ENCODE results near the gene MRFAP1.
"Not testable (repeated sequence)": the region's sequence is repeated elsewhere in the genome, so short reads cannot be mapped to it uniquely, and the experiment has no call there.

MRFAP1 gene

DNA sequence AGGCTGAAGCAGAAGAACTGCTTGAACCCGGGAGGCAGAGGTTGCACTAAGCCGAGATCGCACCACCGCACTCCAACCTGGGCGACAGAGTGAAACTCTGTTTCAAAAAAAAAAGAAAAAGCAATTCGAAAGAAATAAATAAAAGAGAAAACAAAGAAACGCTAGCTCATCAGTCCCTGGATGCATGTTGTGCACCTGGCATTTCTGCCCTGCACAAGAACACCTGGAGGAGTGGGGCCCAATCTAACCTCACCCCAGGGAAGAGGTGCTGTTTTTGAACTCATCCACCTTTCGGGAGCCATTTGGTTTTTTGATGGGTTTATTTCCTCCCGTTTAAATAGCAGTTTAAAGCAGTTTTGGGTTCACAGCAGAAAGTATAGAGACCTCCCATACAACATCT is 5.7 kb upstream of the MRFAP1 start:
- DNase-seq (ENCODE audit: low read depth), result no peak

DNA sequence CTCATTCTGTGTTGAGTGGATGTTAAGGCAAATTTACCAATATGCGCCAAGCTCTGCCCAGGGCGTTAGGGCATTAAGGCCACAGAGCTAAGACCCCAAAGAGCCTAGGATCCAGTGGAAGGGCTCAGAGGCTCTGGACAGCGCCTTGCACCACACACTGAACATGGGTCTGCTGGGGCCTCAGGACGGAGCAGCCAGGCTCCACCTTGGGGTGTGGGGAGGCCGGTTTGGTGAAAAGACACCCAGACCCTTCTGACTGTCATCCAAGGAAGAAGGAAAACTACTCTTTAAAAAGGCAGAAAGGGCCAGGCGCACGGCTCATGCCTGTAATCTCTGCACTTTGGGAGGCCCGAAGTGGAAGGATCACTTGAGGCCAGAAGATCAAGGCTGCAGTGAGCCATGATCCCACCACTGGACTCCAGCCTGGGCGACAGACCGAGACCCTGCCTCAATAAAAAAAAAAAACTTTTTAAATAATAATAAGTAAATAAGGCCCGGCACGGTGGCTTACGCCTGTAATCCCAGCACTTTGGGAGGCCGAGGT is 1.3 kb upstream of the MRFAP1 start:
- DNase-seq (ENCODE audit: low read depth), result no peak

DNA sequence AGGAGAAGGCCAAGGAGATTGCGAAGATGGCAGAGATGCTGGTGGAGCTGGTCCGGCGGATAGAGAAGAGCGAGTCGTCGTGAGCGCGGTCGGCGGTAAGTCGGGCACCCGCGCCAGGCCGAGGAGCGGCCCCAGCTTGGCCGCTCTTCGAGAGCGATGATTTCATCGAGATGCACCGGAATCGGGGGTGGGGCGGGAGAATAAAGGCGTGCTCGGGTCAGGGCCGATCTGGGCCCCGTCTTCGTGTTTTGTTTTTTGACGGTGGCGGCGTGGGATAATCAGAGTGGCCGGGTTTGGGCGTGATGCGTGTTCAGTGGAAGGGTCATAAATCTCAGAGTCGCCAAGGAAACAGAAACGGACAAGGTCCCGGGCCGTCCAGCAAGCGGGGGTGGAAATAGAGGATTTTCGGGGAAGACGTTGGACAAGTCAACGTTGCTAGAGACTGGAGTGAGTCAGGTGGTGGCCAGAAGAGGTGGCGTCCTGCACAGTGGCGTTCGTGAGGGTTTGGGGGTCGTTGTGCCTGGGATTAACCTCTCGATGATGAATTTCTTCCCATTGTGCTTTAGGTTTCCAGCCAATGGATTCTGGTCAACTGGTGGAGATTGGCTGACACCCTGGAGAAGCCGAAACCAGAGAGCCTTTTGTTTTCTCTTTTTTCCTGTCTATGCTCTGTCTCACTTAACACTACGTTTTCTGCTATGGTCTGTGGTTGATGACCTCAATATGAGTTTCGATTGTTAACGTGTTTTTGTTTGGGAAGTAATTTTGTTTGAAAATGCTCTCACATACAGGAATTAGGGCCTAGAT is 882 bp downstream of the MRFAP1 start:
- no peak for DNase-seq (ENCODE audit: low read depth)

DNA sequence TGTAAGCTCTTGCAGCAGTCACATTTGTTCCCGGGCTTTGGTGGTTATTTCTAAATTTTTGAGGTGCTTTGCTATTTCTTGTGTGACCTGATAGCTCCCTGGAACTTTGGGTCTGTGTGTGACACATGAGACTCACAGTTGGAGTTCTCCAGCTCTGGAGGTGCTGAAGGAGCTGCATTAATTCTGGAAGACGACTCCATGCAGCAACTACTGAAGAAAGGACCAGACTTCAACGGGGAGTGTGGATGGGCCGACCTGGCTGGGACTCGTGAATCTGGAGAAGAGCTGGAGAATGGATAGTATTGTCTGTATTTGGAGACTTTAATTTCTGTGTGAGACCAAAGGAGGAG is 1.5 kb downstream of the MRFAP1 start:
- DNase-seq (ENCODE audit: low read depth), result no peak

DNA sequence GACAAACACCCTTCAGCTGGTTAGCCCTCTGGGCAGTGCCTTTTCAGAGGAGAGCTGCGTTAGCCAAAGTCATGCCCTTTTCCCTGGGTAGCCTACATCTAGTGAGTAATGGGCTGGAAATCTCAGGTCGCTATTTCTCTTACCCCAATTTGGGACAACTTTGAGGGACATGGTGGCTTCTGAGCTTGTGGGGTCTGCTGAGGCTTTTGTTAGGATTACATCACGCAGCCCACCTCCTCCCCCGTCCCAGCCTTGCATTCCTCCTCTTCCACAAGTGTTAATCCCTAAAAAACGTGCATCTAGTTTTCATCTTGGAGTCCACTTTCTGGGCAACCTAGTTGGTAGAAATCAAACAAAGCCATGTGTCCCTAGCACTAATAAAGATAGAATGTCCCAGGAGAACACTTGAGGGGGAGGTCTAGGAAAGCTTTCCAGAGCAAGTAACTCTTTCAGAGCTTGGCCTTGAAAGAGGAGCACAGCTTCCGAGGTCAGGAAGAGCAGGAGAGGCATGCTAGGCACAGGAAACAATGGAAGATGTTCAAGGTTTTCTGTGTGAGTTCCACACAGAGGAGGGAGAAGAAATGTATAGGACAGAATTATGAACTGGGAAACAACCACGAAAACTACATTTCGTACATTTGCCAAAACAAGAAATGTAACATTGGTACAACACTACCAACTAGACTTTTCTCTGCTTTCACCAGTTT is 2.8 kb downstream of the MRFAP1 start:
- no peak for DNase-seq (ENCODE audit: low read depth)

DNA sequence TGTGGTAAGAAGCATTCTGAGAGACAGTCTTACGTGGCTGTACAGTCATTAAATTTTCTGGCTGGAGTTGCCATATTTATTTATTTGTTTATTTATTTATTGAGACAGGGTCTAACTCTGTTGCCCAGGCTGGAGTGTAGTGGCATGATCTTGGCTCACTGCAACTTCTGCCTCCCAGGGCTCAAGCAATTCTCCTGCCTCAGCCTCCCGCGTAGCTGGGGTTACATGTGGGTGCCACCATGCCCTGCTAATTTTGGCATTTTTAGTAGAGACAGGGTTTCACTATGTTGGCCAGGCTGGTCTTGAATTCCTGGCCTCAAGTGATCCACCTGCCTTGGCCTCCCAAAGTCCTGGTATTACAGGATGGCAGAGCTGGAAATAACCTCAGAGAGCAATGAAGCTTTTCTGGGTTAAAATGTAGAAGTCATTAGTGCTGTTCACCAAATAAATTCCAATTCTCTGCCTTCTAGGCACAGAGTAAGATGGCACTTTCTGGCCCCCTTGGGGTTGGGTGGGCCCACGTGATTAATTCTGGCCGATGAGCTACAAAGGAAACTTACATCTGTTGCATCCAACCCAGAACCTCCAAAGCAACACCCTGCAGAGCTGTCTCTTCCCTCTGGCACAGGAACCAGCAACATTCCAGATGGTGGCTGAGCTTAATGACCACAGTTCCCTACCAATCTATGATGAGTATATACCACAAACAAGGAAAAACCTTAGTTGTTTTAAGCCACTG is 4.5 kb downstream of the MRFAP1 start:
- no peak for DNase-seq (ENCODE audit: low read depth)

DNA sequence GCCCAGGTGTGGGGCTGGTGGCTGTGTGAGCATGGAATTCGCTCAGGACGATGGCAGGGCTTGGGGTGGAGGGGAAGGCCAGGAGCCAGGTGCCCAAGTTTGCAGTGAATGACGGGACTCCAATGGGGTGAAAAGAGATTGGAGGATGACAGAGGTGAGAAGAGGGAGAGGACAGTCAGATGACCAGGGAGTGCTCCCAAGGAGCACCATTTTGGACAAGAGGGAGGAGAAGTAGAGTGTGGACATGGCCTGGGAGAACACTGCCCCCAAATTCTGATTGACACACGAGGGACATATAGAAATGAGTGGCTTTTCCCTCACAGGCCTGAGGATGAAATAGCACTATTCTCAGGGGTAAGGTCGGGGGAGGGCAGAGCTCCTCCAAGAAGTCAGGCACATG is 6.7 kb downstream of the MRFAP1 start:
- no peak for DNase-seq (ENCODE audit: low read depth)

DNA sequence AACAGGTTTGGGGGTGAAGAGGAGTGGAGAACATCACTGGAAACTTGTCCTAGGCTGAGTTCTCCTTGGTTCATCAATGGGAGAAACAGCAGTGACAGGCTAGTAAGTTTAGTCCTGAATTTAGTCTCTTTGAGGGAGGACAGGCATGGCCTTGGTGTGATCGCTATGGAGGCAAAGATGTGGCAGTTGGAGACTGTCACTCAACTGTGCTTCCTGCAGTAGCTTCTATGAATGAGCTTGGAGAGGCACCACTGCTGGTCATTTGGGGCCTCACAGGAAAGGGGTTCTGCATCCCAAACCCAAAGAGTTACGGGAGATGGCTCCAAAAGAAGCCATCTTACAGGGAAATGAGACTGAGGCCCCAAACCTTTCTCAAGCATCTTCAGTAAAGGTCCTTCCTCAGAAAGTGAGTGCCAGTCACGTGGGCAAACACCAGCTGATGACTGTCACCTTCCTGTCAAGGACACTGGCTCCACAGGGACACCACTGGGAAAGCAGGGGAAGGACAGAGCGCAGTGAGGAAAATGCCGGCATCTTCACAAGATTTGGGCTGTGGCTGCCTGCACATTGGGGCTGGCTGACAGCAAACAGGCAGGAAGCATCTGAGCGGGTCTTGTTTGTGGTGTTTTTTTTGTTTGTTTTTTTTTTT is 7.2 kb downstream of the MRFAP1 start:
- DNase-seq (ENCODE audit: low read depth), result no peak

DNA sequence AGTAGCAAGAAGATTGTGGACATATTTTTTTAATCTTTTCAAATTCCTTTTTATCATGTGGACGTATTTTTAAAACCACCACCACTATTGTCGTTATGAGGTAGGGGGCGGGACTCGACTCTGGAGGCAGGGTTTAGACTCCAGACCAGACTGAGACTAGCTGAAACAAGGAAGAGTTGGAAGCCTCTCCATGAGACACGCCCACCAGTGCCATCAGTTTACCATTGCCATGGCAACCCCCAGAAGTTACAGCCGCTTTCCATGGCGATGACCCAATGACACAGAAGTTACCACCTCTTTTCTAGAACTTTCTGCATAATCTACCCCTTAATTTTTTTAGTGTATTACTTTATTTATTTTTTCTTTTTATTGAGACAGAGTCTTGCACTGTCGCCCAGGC is 8.7 kb downstream of the MRFAP1 start:
- no peak for DNase-seq (ENCODE audit: low read depth)

DNA sequence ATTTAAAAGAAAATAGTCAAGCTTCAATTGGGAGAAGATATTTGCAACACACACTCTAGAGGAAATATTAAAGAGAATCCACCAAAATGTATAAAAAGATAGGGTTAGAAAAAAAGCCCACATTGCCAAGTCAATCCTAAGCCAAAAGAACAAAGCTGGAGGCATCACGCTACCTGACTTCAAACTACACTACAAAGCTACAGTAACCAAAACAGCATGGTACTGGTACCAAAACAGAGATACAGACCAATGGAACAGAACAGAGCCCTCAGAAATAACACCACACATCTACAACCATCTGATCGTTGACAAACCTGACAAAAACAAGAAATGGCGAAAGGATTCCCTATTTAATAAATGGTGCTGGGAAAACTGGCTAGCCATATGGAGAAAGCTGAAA is 13.7 kb downstream of the MRFAP1 start:
- not testable (repeated sequence) for DNase-seq (ENCODE audit: low read depth)

DNA sequence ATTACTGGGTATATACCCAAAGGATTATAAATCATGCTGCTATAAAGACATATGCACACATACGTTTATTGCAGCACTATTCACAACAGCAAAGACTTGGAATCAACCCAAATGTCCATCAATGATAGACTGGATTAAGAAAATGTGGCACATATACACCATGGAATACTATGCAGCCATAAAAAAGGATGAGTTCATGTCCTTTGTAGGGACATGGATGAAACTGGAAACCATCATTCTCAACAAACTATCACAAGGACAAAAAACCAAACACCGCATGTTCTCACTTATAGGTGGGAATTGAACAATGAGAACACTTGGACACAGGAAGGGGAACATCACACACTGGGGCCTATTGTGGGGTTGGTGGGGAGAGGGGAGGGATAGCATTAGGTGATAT is 14.8 kb downstream of the MRFAP1 start:
- DNase-seq (ENCODE audit: low read depth), result not testable (repeated sequence)

DNA sequence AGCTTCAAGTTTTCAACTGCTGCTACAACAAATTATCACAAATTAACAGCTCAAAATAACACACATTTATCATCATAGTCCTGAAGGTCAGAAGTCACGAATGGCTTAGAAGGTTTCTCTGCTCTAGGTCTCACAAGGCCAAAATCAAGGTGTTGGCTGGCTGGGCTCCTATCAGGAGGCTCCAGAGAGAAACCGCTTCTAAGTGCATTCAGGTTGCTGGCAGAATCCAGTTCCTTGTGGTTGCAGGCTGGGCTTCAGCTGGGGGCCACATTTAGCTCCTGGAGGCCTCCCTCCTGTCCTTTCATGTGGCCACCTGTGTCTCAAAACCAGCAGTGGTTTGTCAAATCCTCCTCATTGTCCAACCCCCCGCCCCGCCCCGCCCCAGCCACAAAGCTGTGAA is 15.4 kb downstream of the MRFAP1 start:
- DNase-seq (ENCODE audit: low read depth), result no peak

DNA sequence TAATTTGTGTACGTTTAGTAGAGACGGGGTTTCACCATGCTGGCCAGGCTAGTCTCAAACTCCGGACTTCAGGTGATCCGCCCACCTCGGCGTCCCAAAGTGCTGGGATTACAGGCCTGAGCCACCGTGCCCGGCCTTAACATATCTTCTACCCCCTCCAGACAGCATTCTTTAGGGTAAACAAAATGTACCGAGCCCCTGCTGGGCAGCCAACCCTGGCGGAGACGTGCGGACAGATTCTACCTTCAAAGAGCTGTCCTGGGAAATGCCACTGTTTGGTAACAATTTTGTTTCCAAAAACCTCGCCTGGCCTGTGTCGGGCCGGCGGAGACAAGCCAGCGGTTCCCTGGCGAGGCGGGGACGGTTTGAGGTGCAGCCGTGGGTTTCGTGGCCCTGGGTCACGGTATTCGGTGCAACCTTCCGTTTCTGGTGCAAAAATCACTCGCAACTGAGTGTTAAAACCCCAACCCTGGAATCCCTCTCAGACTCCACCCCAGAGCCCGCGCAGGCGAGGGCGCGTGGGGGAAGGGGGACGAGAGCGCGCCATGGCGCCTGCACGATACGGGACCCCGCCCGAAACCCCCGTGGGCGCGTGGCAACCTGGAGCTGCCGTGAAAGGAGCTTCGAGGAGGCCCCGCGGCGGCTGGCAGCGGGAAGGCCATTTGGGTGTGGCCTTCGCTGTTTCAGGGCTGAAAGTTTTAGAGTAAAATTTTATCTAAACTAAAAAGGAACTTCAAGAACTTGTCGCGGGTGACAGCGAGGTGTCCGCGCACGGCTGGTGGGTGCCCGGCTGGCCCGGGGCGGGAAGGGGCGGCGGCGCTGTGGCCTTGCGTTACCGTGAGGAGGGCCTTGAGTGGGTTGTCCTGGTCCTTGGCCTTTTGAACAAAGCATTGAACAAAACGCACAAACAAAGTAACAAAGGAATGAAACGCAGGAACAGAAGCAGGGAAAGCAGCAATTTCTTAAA is 17.0 kb downstream of the MRFAP1 start:
- no peak for DNase-seq (ENCODE audit: low read depth)

DNA sequence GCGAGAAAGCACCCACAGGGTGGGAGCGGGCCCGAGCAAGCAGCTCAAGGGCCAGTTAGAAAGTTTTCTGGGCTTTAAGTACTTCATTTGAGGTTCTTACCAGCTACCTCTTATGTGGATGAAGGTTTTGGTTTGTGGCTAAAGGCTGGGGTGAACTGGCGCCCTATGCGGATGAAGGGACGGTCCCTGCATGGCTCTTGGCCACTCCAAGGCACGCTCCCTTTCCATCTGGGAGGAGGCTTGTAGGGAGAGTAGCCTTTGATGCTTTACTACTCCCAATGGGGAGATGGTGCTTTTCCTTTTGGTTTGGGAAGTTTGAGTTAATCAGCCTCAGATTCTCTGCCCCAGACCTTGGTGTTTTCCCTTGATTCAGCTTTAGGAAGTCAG is 17.7 kb downstream of the MRFAP1 start:
- DNase-seq (ENCODE audit: low read depth), result no peak

DNA sequence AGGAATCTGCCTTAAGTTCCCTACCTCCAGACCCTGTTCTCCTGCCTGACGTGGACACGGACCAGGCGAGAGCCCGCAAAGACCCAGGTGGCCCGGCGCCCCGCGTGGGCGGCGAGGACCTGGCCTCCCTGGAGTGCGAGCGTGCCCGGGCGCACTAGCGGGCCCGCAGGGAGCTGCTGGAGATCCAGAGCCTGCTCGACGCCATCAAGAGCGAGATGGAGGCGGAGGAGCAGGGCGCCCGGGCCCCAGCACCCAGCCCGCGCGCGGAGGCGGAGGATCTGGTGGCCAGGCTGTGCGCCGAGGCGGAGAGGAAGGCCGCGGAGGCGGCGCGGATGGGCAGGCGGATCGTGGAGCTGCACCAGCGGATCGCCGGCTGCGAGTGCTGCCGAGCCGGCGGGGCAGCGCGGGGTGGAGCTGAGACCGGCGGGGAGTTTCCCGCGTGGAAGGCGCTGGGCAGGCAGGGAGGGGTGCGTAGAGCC is 18.2 kb downstream of the MRFAP1 start:
- DNase-seq (ENCODE audit: low read depth), result no peak

DNA sequence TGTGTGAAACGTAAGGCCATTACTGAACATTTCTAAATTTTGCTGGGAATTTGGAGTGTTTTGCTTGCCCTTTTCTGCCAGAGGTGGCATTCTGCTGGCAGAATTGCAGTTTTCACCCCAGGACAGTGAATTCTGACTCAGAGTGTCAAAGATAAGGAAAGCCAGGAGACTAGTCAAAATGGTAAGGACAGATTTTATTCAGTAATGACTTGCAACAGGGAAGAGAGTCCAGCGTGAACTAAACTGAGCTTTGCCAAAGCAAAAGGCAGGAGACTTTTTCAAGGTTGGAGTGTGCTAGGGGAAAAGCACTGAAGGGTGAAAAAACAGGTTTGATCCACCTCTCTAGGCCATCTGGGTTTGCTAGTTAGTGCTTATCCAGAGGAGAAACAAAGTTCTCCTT is 19.4 kb downstream of the MRFAP1 start:
- DNase-seq (ENCODE audit: low read depth), result no peak

DNA sequence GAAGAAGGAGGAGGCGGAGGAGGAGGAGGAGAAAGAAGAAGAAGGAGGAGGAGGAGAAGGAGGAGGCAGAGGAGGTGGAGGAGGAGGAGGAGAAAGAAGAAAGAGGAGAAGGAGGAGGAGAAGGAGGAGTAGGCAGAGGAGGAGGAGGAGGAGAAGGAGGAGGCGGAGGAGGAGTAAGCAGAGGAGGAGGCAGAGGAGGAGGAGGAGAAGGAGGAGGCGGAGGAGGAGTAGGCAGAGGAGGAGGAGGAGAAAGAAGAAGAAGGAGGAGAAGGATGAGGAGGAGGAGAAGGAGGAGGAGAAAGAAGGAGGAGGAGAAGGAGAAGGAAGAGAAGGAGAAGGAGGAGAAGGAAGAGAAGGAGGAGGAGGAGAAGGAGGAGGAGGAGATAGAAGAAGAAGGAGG is 19.9 kb downstream of the MRFAP1 start:
- no peak for DNase-seq (ENCODE audit: low read depth)

DNA sequence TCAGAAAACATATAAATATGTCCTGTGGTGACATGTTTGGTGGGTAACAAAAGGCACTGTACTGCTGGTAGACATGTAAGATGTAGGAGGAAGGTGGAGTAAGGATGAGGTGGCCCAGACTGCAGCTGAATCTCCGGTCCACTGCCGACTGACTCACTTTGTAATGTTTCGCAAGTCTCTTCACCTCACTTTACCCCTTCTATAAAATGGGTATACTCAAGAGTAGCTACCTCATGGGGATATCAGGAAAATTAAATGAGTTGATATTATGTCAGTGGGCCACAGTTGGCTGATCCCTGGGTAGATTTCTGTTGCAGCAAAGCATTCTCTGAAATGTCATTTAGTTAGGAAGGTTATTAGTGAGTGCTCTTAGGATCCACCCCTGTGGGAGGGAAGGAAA is 22.1 kb downstream of the MRFAP1 start:
- DNase-seq (ENCODE audit: low read depth), result no peak

DNA sequence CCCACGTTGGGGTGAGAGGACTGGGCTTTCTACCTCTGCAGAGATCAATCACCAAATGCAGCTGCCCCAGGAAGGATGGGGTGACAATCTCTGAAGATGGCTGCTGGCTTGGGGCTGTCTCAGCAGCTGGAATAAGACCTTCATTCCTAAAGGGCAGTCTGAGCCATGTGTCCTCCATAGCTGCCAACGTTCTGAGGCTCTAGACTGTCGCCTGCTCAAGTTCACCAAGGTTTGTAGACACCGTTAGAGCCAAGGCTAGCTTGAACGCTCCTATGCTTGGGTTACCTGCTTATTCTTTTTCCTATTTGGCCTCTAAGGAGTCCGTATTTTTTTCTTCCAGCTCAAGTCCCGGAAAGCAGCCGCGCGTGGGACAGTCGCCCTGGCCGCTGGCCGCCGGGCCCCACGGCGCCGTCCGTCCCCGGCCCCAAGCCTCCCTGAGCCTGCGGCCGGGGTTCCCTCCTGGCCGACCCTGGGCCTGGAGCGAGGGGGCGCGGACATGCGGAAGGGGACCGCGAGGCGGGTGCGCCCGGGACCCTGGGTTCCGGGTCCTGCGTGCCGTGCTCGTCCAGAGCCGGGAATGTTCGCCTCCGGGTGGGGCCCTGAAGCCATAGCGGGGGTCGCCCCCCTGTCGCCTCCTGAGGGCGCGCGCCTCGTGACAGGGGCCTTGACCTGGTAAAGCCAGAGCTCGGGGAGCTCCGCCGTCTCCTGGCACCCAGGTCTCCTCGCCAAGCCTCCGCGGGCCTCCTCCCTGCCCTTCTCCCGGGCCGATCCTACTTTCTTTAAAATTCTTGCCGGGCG is 23.3 kb downstream of the MRFAP1 start:
- no peak for DNase-seq (ENCODE audit: low read depth)

DNA sequence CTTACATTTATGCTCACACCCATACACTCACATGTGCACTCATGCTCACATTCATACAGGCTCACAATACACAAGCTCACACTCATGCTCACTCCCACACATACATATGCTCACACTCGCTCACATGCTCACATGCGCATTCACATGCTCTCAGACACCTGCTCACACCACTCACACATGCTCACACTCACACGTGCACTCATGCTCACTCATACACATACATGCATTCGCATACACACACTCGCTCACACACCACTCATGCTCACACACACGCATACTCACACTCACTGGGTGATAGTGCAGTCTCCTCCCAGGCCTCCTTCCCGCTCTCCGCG is 24.8 kb downstream of the MRFAP1 start:
- no peak for DNase-seq (ENCODE audit: low read depth)

Measured in HS-5 (cell line).